ENCODE results near the gene SOX1. TPM values are rescaled to one million over a fixed set of nuclear protein-coding genes. Genes with fewer than 3 reads are reported as not detected.

The SOX1 gene
- total and polyA plus RNA-seq, 10 of the 15 experiments (the other 5 are each of a cell fraction or from before 2014, with no cell fraction given) = not detected

DNA sequence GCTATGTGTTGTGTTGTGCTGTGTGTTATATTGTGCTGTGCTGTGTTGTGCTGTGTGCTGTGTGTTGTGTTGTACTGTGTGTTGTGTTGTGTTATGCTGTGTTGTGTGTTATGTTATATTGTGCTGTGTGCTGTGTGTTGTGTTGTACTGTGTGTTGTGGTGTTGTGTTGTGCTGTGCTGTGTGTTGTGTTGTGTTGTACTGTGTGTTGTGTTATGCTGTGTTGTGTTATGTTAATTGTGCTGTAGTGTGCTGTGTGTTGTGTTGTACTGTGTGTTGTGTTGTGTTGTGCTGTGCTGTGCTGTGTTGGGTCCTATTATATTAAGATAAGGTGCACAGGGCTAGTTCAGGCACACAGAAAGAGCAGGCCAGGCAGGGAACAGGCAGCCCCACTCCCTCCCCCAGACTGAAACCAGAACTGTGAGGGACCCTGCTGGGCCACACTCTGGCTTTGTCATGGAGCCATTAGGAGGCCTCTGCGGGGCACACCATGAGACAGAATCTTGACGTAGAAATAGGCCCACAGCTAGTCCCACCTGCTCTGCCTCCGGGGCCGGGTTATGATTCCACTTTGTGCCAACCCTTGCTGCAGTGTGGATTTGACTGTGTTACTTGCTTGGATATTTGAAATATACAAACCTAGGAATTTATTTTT lies 12.1 kb downstream of the SOX1 start:
- H3K27me3 ChIP-seq (replicated peaks in 1 of 2; ENCODE audit: control insufficient read depth in 2 of 2, insufficient read depth in 2 of 2, low read length in 1 of 2) = no peaks in the 10 kb centered on the region; a peak in 1 of 4 replicates
- no peak for DNase-seq (ENCODE audit: low read depth, low spot score)
- no peaks in the 10 kb centered on the region for H3K79me2 ChIP-seq (ENCODE audit: control insufficient read depth, insufficient read depth, low read length)
- no peaks in the 10 kb centered on the region for H4K20me1 ChIP-seq (ENCODE audit: control insufficient read depth, insufficient read depth)
- ChIA-PET RAD21 (ENCODE audit: unreplicated experiment) (no interaction called here), CTCF (no interaction called here), SMC1A (ENCODE audit: uncharacterized antibody, unreplicated experiment) (no interaction called here), POLR2A (no interaction called here)
- H3K36me3 ChIP-seq (ENCODE audit: control insufficient read depth in 2 of 2, insufficient read depth in 2 of 2, low read length in 1 of 2) = no peaks in the 10 kb centered on the region
- no peak overlapping the region for H3K27ac ChIP-seq (ENCODE audit: control insufficient read depth, insufficient read depth)
- no peak overlapping the region for H3K4me2 ChIP-seq (ENCODE audit: control insufficient read depth, insufficient read depth)
- H3K4me1 ChIP-seq (ENCODE audit: control insufficient read depth, insufficient read depth, low read length) = no peaks in the 10 kb centered on the region
- no peak overlapping the region for H3K4me3 ChIP-seq
- no peak overlapping the region for H2AFZ ChIP-seq (ENCODE audit: control insufficient read depth, low read depth, low read length)
- no peak for ATAC-seq
- in situ Hi-C loops (cut with MboI) (loop anchor here (25.0 kb wide), 1 partner anchor 533 kb away; no protein-coding TSS in a partner anchor), intact Hi-C loops (cut with micrococcal nuclease; ENCODE audit: unreplicated experiment) (no loop called here)
- no TSS peak for BruUV-seq (replicated peaks)
- no peak for FAIRE-seq
- no peak overlapping the region for H3K9ac ChIP-seq (ENCODE audit: control insufficient read depth, insufficient read depth, low read length)
- no peaks in the 10 kb centered on the region for H3K9me3 ChIP-seq (replicated peaks; ENCODE audit: control insufficient read depth, insufficient read depth, low read length)
- TF ChIP-seq KAT2A (conservative IDR thresholded peaks at IDR 0.05; ENCODE audit: control insufficient read depth, low read depth, low read length) (no peak), BCL11A (IDR thresholded peaks at IDR 0.05; ENCODE audit: low read depth, low read length) (no peak), BMI1 (IDR thresholded peaks at IDR 0.05; ENCODE audit: borderline replicate concordance) (no peak), NR2C1 (IDR thresholded peaks at IDR 0.05) (no peak), BHLHE40 (IDR thresholded peaks at IDR 0.05; ENCODE audit: borderline replicate concordance in 1 of 2, low read depth in 2 of 2, low read length in 1 of 2) (no peak), RAD21 (IDR thresholded peaks at IDR 0.05; ENCODE audit: insufficient read depth, low read depth, low read length) (no peak)
- TF ChIP-seq, protein P1, sequence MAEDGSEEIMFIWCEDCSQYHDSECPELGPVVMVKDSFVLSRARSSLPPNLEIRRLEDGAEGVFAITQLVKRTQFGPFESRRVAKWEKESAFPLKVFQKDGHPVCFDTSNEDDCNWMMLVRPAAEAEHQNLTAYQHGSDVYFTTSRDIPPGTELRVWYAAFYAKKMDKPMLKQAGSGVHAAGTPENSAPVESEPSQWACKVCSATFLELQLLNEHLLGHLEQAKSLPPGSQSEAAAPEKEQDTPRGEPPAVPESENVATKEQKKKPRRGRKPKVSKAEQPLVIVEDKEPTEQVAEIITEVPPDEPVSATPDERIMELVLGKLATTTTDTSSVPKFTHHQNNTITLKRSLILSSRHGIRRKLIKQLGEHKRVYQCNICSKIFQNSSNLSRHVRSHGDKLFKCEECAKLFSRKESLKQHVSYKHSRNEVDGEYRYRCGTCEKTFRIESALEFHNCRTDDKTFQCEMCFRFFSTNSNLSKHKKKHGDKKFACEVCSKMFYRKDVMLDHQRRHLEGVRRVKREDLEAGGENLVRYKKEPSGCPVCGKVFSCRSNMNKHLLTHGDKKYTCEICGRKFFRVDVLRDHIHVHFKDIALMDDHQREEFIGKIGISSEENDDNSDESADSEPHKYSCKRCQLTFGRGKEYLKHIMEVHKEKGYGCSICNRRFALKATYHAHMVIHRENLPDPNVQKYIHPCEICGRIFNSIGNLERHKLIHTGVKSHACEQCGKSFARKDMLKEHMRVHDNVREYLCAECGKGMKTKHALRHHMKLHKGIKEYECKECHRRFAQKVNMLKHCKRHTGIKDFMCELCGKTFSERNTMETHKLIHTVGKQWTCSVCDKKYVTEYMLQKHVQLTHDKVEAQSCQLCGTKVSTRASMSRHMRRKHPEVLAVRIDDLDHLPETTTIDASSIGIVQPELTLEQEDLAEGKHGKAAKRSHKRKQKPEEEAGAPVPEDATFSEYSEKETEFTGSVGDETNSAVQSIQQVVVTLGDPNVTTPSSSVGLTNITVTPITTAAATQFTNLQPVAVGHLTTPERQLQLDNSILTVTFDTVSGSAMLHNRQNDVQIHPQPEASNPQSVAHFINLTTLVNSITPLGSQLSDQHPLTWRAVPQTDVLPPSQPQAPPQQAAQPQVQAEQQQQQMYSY (CRISPR knock-in tag; IDR thresholded peaks at IDR 0.05) = no peak
- TF ChIP-seq, protein P2, sequence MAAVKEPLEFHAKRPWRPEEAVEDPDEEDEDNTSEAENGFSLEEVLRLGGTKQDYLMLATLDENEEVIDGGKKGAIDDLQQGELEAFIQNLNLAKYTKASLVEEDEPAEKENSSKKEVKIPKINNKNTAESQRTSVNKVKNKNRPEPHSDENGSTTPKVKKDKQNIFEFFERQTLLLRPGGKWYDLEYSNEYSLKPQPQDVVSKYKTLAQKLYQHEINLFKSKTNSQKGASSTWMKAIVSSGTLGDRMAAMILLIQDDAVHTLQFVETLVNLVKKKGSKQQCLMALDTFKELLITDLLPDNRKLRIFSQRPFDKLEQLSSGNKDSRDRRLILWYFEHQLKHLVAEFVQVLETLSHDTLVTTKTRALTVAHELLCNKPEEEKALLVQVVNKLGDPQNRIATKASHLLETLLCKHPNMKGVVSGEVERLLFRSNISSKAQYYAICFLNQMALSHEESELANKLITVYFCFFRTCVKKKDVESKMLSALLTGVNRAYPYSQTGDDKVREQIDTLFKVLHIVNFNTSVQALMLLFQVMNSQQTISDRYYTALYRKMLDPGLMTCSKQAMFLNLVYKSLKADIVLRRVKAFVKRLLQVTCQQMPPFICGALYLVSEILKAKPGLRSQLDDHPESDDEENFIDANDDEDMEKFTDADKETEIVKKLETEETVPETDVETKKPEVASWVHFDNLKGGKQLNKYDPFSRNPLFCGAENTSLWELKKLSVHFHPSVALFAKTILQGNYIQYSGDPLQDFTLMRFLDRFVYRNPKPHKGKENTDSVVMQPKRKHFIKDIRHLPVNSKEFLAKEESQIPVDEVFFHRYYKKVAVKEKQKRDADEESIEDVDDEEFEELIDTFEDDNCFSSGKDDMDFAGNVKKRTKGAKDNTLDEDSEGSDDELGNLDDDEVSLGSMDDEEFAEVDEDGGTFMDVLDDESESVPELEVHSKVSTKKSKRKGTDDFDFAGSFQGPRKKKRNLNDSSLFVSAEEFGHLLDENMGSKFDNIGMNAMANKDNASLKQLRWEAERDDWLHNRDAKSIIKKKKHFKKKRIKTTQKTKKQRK (IDR thresholded peaks at IDR 0.05; ENCODE audit: low read depth, low read length) = no peak
- TF ChIP-seq, protein P3, sequence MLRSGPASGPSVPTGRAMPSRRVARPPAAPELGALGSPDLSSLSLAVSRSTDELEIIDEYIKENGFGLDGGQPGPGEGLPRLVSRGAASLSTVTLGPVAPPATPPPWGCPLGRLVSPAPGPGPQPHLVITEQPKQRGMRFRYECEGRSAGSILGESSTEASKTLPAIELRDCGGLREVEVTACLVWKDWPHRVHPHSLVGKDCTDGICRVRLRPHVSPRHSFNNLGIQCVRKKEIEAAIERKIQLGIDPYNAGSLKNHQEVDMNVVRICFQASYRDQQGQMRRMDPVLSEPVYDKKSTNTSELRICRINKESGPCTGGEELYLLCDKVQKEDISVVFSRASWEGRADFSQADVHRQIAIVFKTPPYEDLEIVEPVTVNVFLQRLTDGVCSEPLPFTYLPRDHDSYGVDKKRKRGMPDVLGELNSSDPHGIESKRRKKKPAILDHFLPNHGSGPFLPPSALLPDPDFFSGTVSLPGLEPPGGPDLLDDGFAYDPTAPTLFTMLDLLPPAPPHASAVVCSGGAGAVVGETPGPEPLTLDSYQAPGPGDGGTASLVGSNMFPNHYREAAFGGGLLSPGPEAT (IDR thresholded peaks at IDR 0.05; ENCODE audit: low read depth) = no peak
- 58% methylated on average over 4 of the region's 4 CpGs for WGBS (ENCODE audit: insufficient coverage, insufficient replicate concordance, low lambda C conversion rate, missing lambda C conversion rate)
